HG02981 (cell line): ENCODE data around the gene WDR45.

Experiments
- ATAC-seq: cut with Tn5 transposase; IDR thresholded peaks from one replicate; pipeline ENCODE4 v1.9.1; 2021; ENCODE audit warnings: mild to moderate bottlenecking, moderate library complexity; ENCODE audit not compliant: unreplicated experiment

The WDR45 gene

GRCh38 chrX:49075347-49075746, 4.3 kb downstream of the WDR45 start:
- ATAC-seq = no peak

- ATAC-seq = peak; percentile 92
Observed at GRCh38 chrX:49073601-49074575, 5.8 kb downstream of the WDR45 start, which contains the start of gene PRAF2. Gene PRAF2, minus strand, starts transcription at chrX:49074002. Its CDS starts 15 bp downstream, at chrX:49073987.

- no peak for ATAC-seq
Observed at GRCh38 chrX:49072712-49073095, 7.0 kb downstream of the WDR45 start.

GRCh38 chrX:49071877-49072711, 7.6 kb downstream of the WDR45 start:
- no peak for ATAC-seq

- ATAC-seq = no peak
Observed at GRCh38 chrX:49070988-49071387, 8.7 kb downstream of the WDR45 start.

- ATAC-seq = no peak
Observed at GRCh38 chrX:49069038-49069437, 10.6 kb downstream of the WDR45 start.

GRCh38 chrX:49067285-49068120, 12.2 kb downstream of the WDR45 start:
- ATAC-seq = no peak

- ATAC-seq = no peak
Observed at GRCh38 chrX:49066690-49067089, 13.0 kb downstream of the WDR45 start.

GRCh38 chrX:49066278-49066677, 13.4 kb downstream of the WDR45 start:
- no peak for ATAC-seq

GRCh38 chrX:49064735-49065134, 15.0 kb downstream of the WDR45 start:
- no peak for ATAC-seq

GRCh38 chrX:49064303-49064702, 15.4 kb downstream of the WDR45 start:
- no peak for ATAC-seq

- no peak for ATAC-seq
Observed at GRCh38 chrX:49063715-49064114, 16.0 kb downstream of the WDR45 start.

GRCh38 chrX:49061916-49062315, 17.8 kb downstream of the WDR45 start:
- no peak for ATAC-seq

GRCh38 chrX:49061490-49061889, 18.2 kb downstream of the WDR45 start:
- ATAC-seq = no peak

- no peak for ATAC-seq
Observed at GRCh38 chrX:49060914-49061313, 18.8 kb downstream of the WDR45 start.

- no peak for ATAC-seq
Observed at GRCh38 chrX:49059681-49060085, 20.0 kb downstream of the WDR45 start.

- no peak for ATAC-seq
Observed at GRCh38 chrX:49059201-49059600, 20.5 kb downstream of the WDR45 start.

- ATAC-seq = no peak
Observed at GRCh38 chrX:49058794-49059193, 20.9 kb downstream of the WDR45 start, which contains the start of gene CCDC120. Gene CCDC120, plus strand, starts transcription at chrX:49058999. Its CDS starts 3,043 bp downstream, at chrX:49062042.

- no peak for ATAC-seq
Observed at GRCh38 chrX:49054073-49054762, 25.5 kb downstream of the WDR45 start.
